HepG2 (cell line): Measurements from ENCODE around the gene ZNF771. TPM values are rescaled to one million over a fixed set of nuclear protein-coding genes. Genes with fewer than 3 reads are reported as not detected.

Experiments
- DRAP1 ChIP-seq: IDR thresholded peaks from 2 replicates; pipeline ENCODE4 v1.6.1; 2016; ENCODE audit warnings: missing genetic modification reagents, missing compliant biosample characterization
- FOSL1 ChIP-seq: sonication (generic); formaldehyde crosslinking; IDR thresholded peaks from 2 replicates; pipeline ENCODE4 v1.9.0; 2021; ENCODE audit warnings: missing genetic modification reagents, borderline replicate concordance
- FOXK1 ChIP-seq: sonication (generic); formaldehyde crosslinking; IDR thresholded peaks from 2 replicates; pipeline ENCODE4 v1.4.0; 2020; ENCODE audit warnings: low read depth, missing genetic modification reagents, borderline replicate concordance
- MAFK ChIP-seq, 2 experiments: IDR thresholded peaks in 1 of 2; conservative IDR thresholded peaks in 1 of 2; 2 replicates each; pipeline ENCODE4 v1.6.1; 2011; ENCODE audit warnings: improper control_type of control experiment in 2 of 2, low read length in 2 of 2
- NFIB ChIP-seq: sonication (generic); formaldehyde crosslinking; IDR thresholded peaks from 2 replicates; pipeline ENCODE4 v1.9.0; 2021; ENCODE audit warnings: missing genetic modification reagents, mild to moderate bottlenecking, borderline replicate concordance
- NR2C2 ChIP-seq: sonication (generic); formaldehyde crosslinking; IDR thresholded peaks from 2 replicates; pipeline ENCODE4 v1.4.0; 2020; ENCODE audit warnings: missing genetic modification reagents, mild to moderate bottlenecking, moderate library complexity, borderline replicate concordance
- RBAK ChIP-seq: sonication (generic); formaldehyde crosslinking; IDR thresholded peaks from 2 replicates; pipeline ENCODE4 v1.5.1; 2020; ENCODE audit warnings: mild to moderate bottlenecking, missing genetic modification reagents
- RXRB ChIP-seq: IDR thresholded peaks from 2 replicates; pipeline ENCODE4 v1.6.1; 2016; ENCODE audit warnings: borderline replicate concordance, missing genetic modification reagents, missing compliant biosample characterization
- TFDP1 ChIP-seq: IDR thresholded peaks from 2 replicates; pipeline ENCODE4 v1.6.1; 2016; ENCODE audit warnings: missing compliant biosample characterization, missing genetic modification reagents, borderline replicate concordance
- TFE3 ChIP-seq: IDR thresholded peaks from 2 replicates; pipeline ENCODE4 v1.6.1; 2016
- TRAFD1 ChIP-seq: sonication (generic); formaldehyde crosslinking; IDR thresholded peaks from 2 replicates; pipeline ENCODE4 v1.5.1; 2020; ENCODE audit warnings: missing genetic modification reagents, mild to moderate bottlenecking, borderline replicate concordance
- ZBTB21 ChIP-seq: sonication (generic); formaldehyde crosslinking; IDR thresholded peaks from 2 replicates; pipeline ENCODE4 v1.4.0; 2020; ENCODE audit warnings: missing genetic modification reagents
- ZBTB4 ChIP-seq: sonication (generic); formaldehyde crosslinking; IDR thresholded peaks from 2 replicates; pipeline ENCODE4 v1.4.0; 2020; ENCODE audit warnings: missing genetic modification reagents, mild to moderate bottlenecking, borderline replicate concordance
- ZFP36L2 ChIP-seq: sonication (generic); formaldehyde crosslinking; IDR thresholded peaks from 2 replicates; pipeline ENCODE4 v1.4.0; 2020; ENCODE audit warnings: missing genetic modification reagents
- ZNF30 ChIP-seq: sonication (generic); formaldehyde crosslinking; IDR thresholded peaks from 2 replicates; pipeline ENCODE4 v1.5.0; 2020; ENCODE audit warnings: mild to moderate bottlenecking, missing genetic modification reagents
- ZNF33B ChIP-seq: sonication (generic); formaldehyde crosslinking; IDR thresholded peaks from 2 replicates; pipeline ENCODE4 v1.5.1; 2020; ENCODE audit warnings: mild to moderate bottlenecking, missing genetic modification reagents
- ZNF362 ChIP-seq: sonication (generic); formaldehyde crosslinking; IDR thresholded peaks from 2 replicates; pipeline ENCODE4 v1.4.0; 2020; ENCODE audit warnings: missing genetic modification reagents, mild to moderate bottlenecking, borderline replicate concordance
- ZNF616 ChIP-seq: sonication (generic); formaldehyde crosslinking; IDR thresholded peaks from 2 replicates; pipeline ENCODE4 v1.5.0; 2020; ENCODE audit warnings: low read depth, mild to moderate bottlenecking, missing genetic modification reagents
- ZNF761 ChIP-seq: sonication (generic); formaldehyde crosslinking; conservative IDR thresholded peaks from 2 replicates; pipeline ENCODE4 v1.4.0; 2020; ENCODE audit warnings: mild to moderate bottlenecking, missing genetic modification reagents
- ZNF879 ChIP-seq: sonication (generic); formaldehyde crosslinking; IDR thresholded peaks from 2 replicates; pipeline ENCODE4 v1.8.1; 2023; ENCODE audit warnings: missing genetic modification reagents
- ZSCAN31 ChIP-seq: sonication (generic); formaldehyde crosslinking; IDR thresholded peaks from 2 replicates; pipeline ENCODE4 v1.5.0; 2020; ENCODE audit warnings: low read depth, mild to moderate bottlenecking, missing genetic modification reagents
- polyA plus RNA-seq, 8 experiments: library from polyadenylated mRNA; depleted of rRNA in 3 of 8; stranded (reverse) in 7 of 8; unstranded in 1 of 8; fragments of >200 nt; fragmentation: Illumina TruSeq in 4 of 8; extraction: Trizol in 4 of 8; gene quantifications; 2 replicates each; pipeline versions ENCODE4 v1.2.1 to v1.2.3, GENCODE V29; 2011 to 2016; ENCODE audit warnings: low read depth in 4 of 8, missing spikeins in 1 of 8, mixed read lengths in 1 of 8; ENCODE audit not compliant: insufficient read depth in 1 of 8
- total RNA-seq, 5 experiments: library from RNA; depleted of rRNA; stranded (reverse); fragments of >200 nt; fragmentation: Illumina TruSeq; extraction: Trizol; gene quantifications; 2 replicates each; pipeline ENCODE4 v1.2.3, GENCODE V29; 2016; ENCODE audit warnings: low read depth in 1 of 5

Gene ZNF771
- total and polyA plus RNA-seq, 2 of the 13 experiments (the other 11 are each of a cell fraction or from before 2014, with no cell fraction given): 5.0 to 11.8 TPM

GRCh38 chr16:30369938-30370455 is 37.4 kb upstream of the ZNF771 start (continued):
- TF ChIP-seq TRAFD1 (no peak), NR2C2 (CRISPR knock-in tag) (peak; percentile 67), ZBTB21 (no peak), ZNF761 (CRISPR knock-in tag) (0 out of 2 replicates have a peak, but pooled peaks have one; percentile 5), FOSL1 (no peak), ZNF879 (CRISPR knock-in tag) (no peak), ZBTB4 (no peak), ZSCAN31 (no peak), ZNF33B (CRISPR knock-in tag) (no peak), ZFP36L2 (CRISPR knock-in tag) (no peak), RXRB (no peak), ZNF616 (no peak), TFDP1 (CRISPR knock-in tag) (no peak), ZNF362 (no peak; the same call in 1 of the 2 replicates), RBAK (CRISPR knock-in tag) (no peak), TFE3 (no peak), DRAP1 (CRISPR knock-in tag) (no peak), MAFK (conservative IDR thresholded peaks at IDR 0.05 in 1 of 2, IDR thresholded peaks at IDR 0.05 in 1 of 2; ENCODE audit: low read length in 2 of 2) (no peak), FOXK1 (no peak), NFIB (no peak), ZNF30 (CRISPR knock-in tag) (no peak)
